ENCODE data around the gene ARHGAP22. TPM values are rescaled to one million over a fixed set of nuclear protein-coding genes. Genes with fewer than 3 reads are reported as not detected.

ARHGAP22 gene
- total RNA-seq, 1 experiment from 2014 or later: 9.9 TPM

DNA sequence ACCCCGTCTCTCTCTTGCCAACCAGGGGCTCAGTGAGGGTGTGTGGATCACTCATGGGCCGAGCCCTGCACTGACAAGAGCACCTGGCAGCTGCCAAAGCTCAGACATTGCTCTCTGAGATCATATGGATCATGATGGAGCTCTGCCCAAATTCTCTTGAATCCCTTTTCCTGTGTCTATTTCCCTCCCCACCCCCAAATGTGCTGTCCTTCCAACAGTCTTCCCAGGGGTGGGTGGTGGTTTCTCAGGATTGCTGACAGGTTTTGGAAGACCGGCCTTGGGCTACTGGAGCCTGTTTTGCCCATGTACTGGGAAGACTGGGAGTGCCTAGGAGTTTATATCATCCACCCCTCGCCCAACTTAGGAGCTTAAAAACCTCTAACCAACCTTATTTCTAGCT, 10.5 kb downstream of the ARHGAP22 start:
- no peak overlapping the region for H3K4me2 ChIP-seq (ENCODE audit: low read length)
- ATAC-seq: no peak

GRCh38 chr10:48592346-48592745, 12.5 kb downstream of the ARHGAP22 start:
- intact Hi-C loops (cut with micrococcal nuclease): no loop called here
- no peak for TF ChIP-seq FOSL1 (IDR thresholded peaks at IDR 0.05; ENCODE audit: low read depth)
- Histone ChIP-seq H3K27ac (ENCODE audit: low read depth, low read length) (no peak overlapping the region), H3K36me3 (ENCODE audit: control insufficient read depth in 1 of 2, insufficient read depth in 2 of 2, low read length in 2 of 2) (no peaks in the 10 kb centered on the region), H3K9ac (ENCODE audit: low read length) (no peak overlapping the region), H3K79me2 (ENCODE audit: insufficient read depth, low read length) (no peaks in the 10 kb centered on the region), H3K4me2 (ENCODE audit: low read length) (no peak overlapping the region), H4K20me1 (ENCODE audit: insufficient read depth) (no peaks in the 10 kb centered on the region), H3K4me1 (ENCODE audit: control insufficient read depth in 1 of 2, insufficient read depth in 2 of 2, low read length in 2 of 2) (0 out of 4 replicates have a peak, but pooled peaks cover 0 to 5% of the 10 kb centered on the region in 2 experiments), H3K27me3 (ENCODE audit: insufficient read depth, low read length) (no peaks in the 10 kb centered on the region), H3K9me3 (ENCODE audit: control insufficient read depth in 1 of 2, insufficient read depth in 1 of 2, low read depth in 1 of 2, low read length in 2 of 2) (no peaks in the 10 kb centered on the region), H3K9me2 (ENCODE audit: insufficient read depth) (no peaks in the 10 kb centered on the region), H2AFZ (ENCODE audit: low read depth, low read length, poor library complexity, severe bottlenecking) (no peak overlapping the region), H3K4me3 (replicated peaks in 1 of 2; ENCODE audit: low read depth in 1 of 2, low read length in 2 of 2) (no peak overlapping the region)
- CTCF ChIA-PET: no interaction called here
- POLR2A ChIA-PET: no interaction called here
- no TSS peak for BruUV-seq (replicated peaks)
- DNase-seq (ENCODE audit: low read depth, low spot score): no peak
- RAD21 ChIA-PET (ENCODE audit: low non-redundant PET in 1 of 2, low total read pairs in 2 of 2, uncharacterized antibody in 2 of 2, unreplicated experiment in 2 of 2): no interaction called here
- ATAC-seq: no peak

More for the DNA sequence above, 10.5 kb downstream of the ARHGAP22 start:
- no peaks in the 10 kb centered on the region for H4K20me1 ChIP-seq (ENCODE audit: insufficient read depth)
- TF ChIP-seq EZH2 (IDR thresholded peaks at IDR 0.05) (no peak), POLR2AphosphoS5 (IDR thresholded peaks at IDR 0.05; ENCODE audit: low read depth, low read length) (no peak), FOSL1 (IDR thresholded peaks at IDR 0.05; ENCODE audit: low read depth) (no peak), YY1 (IDR thresholded peaks at IDR 0.05; ENCODE audit: extremely low read depth, insufficient replicate concordance, low read depth, low read length) (no peak)
- TF ChIP-seq, protein P1, sequence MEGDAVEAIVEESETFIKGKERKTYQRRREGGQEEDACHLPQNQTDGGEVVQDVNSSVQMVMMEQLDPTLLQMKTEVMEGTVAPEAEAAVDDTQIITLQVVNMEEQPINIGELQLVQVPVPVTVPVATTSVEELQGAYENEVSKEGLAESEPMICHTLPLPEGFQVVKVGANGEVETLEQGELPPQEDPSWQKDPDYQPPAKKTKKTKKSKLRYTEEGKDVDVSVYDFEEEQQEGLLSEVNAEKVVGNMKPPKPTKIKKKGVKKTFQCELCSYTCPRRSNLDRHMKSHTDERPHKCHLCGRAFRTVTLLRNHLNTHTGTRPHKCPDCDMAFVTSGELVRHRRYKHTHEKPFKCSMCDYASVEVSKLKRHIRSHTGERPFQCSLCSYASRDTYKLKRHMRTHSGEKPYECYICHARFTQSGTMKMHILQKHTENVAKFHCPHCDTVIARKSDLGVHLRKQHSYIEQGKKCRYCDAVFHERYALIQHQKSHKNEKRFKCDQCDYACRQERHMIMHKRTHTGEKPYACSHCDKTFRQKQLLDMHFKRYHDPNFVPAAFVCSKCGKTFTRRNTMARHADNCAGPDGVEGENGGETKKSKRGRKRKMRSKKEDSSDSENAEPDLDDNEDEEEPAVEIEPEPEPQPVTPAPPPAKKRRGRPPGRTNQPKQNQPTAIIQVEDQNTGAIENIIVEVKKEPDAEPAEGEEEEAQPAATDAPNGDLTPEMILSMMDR (IDR thresholded peaks at IDR 0.05 in 2 of 3, conservative IDR thresholded peaks at IDR 0.05 in 1 of 3; ENCODE audit: borderline replicate concordance in 1 of 3, insufficient read depth in 1 of 3, low read depth in 2 of 3, low read length in 2 of 3): no peak
- no peaks in the 10 kb centered on the region for H3K36me3 ChIP-seq (ENCODE audit: control insufficient read depth in 1 of 2, insufficient read depth in 2 of 2, low read length in 2 of 2)
- H3K27ac ChIP-seq (ENCODE audit: low read depth, low read length): no peak overlapping the region
- no peak for DNase-seq (ENCODE audit: low read depth, low spot score)
- intact Hi-C loops (cut with micrococcal nuclease): no loop called here
- no peaks in the 10 kb centered on the region for H3K9me3 ChIP-seq (ENCODE audit: control insufficient read depth in 1 of 2, insufficient read depth in 1 of 2, low read depth in 1 of 2, low read length in 2 of 2)
- no peaks in the 10 kb centered on the region for H3K9me2 ChIP-seq (ENCODE audit: insufficient read depth)
- ChIA-PET POLR2A (no interaction called here), CTCF (interaction anchor here (1.1 kb wide), 3 partner anchors 12 to 21 kb away, joined by 3 to 4 read pairs (median 3); no protein-coding TSS in a partner anchor), RAD21 (ENCODE audit: low non-redundant PET in 1 of 2, low total read pairs in 2 of 2, uncharacterized antibody in 2 of 2, unreplicated experiment in 2 of 2) (no interaction called here)
- no TSS peak for BruUV-seq (replicated peaks)
- H3K27me3 ChIP-seq (ENCODE audit: insufficient read depth, low read length): no peaks in the 10 kb centered on the region
- H2AFZ ChIP-seq (ENCODE audit: low read depth, low read length, poor library complexity, severe bottlenecking): no peak overlapping the region
- H3K4me3 ChIP-seq (replicated peaks in 1 of 2; ENCODE audit: low read depth in 1 of 2, low read length in 2 of 2): no peak overlapping the region
- H3K4me1 ChIP-seq (ENCODE audit: control insufficient read depth in 1 of 2, insufficient read depth in 2 of 2, low read length in 2 of 2): 0 out of 4 replicates have a peak, but pooled peaks cover 0 to 5% of the 10 kb centered on the region in 2 experiments
- H3K79me2 ChIP-seq (ENCODE audit: insufficient read depth, low read length): no peaks in the 10 kb centered on the region
- no peak overlapping the region for H3K9ac ChIP-seq (ENCODE audit: low read length)

Data from HCT116 (cell line).